Stimulated activated naive CD8-positive, alpha-beta T cell treated with anti-CD3 and anti-CD28 coated beads, Interleukin-15, amount 100 ng/mL, for 72 hours (primary cell): Measurements from ENCODE around the gene ALCAM.

ENCODE experiments used
- ATAC-seq: fragments of 150-1000 bp; cut with Tn5 transposase; 2 replicates; pipeline ENCODE4 v1.10.0; 2021; ENCODE audit warnings: mild to moderate bottlenecking, moderate library complexity
- DNase-seq, 2 donors: peaks; one replicate each; pipeline ENCODE4 v3.0.0; 2021 to 2022
- H3K27ac Mint-ChIP-seq, 2 donors: one replicate each; pipeline ENCODE4 v1.8.0; 2022; ENCODE audit warnings: mild to moderate bottlenecking in 2 of 2, mixed read lengths in 2 of 2, moderate library complexity in 2 of 2
- H3K27me3 Mint-ChIP-seq: one replicate; pipeline ENCODE4 v1.8.0; 2022; ENCODE audit warnings: mixed read lengths
- H3K4me1 Mint-ChIP-seq: one replicate; pipeline ENCODE4 v1.8.0; 2022; ENCODE audit warnings: mild to moderate bottlenecking, mixed read lengths
- H3K4me3 Mint-ChIP-seq, 2 donors: one replicate each; pipeline ENCODE4 v1.8.0; 2022; ENCODE audit warnings: mild to moderate bottlenecking in 2 of 2, mixed read lengths in 2 of 2, moderate library complexity in 1 of 2
- H3K9me3 Mint-ChIP-seq, 2 donors: one replicate each; pipeline ENCODE4 v1.8.0; 2022; ENCODE audit warnings: mixed read lengths in 2 of 2

The ALCAM gene

DNA sequence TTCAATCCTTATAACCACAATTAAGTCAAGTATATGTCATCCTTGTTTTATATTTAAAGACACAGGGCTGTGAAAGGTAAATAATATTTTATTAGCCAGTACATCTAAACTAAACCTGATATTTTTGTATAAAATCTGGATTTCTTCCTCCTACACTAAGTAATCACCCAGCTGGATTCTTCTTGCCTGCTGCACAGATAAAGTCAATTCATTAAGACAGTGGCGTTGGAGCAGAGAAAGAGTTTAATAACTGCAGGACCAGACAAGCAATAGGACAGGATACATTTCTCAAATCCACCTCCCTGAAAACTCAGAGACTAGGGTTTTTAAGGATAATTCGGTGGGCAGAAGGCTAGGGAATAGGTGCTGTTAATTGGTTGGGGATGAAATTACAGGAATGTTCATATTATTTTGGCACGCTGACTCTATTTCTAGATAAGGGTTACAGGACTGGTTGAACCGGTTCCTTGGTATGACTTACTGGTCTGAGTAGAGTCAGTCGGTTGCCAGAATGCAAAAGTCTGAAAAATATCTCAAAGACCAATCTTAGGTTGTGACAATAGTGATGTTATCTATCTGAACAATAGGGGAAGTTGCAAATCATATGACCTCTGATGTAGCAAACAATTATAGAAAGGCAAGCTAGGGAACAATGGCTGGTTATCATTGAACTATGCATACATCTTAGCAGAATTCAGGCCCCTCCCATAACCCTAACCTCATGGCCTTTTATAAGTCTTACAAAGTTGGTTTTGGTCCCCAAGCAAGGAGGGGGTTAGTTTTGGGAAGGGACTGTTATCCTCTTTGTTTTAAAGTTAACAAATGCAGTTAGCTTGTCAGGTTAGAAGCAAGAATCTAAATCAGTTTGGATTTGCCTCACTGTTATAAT is 244.8 kb downstream of the ALCAM start:
- DNase-seq (no peak), ATAC-seq (no peak)
- no peaks in the 10 kb centered on the region for H3K27me3 Mint-ChIP-seq
- H3K4me1 Mint-ChIP-seq = no peaks in the 10 kb centered on the region
- no peak overlapping the region for H3K27ac Mint-ChIP-seq
- no peaks in the 10 kb centered on the region for H3K9me3 Mint-ChIP-seq
- no peak overlapping the region for H3K4me3 Mint-ChIP-seq

DNA sequence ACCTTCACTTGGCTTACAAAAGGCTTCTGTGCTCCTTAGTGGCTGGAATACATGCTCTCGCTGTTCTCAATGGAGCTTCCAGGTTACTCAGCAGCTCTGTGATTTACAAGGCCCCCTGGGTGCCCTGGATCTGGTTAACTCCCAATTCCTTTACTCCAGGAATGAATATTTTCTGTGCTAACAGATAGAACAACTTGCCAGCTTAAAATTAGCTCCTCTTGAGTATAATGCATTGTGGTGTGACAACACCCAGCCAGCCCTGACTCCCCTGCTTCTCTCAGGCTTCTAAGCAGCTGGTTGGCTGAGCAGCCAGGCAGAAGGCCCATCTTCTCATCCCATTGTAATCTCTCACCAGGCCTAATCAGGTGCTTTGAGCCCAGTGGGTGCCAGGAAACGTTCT is 246.4 kb downstream of the ALCAM start:
- ATAC-seq (no peak), DNase-seq (no peak)
- Mint-ChIP-seq H3K27ac (no peak overlapping the region), H3K4me3 (no peak overlapping the region), H3K4me1 (no peaks in the 10 kb centered on the region), H3K9me3 (no peaks in the 10 kb centered on the region), H3K27me3 (no peaks in the 10 kb centered on the region)

DNA sequence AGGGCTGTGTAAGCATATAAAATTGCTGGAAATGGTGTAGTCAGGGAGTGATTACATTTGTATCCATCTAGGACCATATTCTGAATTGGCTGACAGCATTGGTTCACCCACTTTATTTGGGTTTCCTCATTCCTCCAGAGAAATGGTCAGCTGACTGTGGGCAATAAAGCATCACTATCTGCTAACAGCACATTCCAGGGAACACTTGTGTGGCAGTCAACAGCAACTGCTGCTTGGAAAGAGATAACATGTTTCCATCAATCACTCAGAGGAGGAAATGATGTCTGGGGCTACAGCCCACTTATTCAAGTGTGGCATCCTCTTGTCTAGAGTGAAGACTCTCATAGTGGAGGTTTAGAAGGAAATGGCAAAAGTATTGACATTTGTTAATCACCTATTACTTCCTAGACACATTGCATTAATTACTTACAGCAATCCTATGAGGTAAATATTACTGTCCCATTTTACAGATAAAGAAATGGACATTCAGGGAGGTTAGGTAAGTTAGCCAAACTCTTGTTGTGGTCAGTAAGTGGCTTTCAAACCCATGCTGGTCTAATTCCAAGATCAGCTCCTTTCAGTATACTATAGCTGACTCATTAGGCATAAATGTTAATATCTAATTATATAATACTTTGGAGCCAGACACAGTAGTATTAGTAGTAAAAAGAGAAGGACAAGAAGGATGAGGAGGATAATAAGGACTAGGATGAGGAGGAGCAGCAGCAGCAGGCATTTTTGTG is 247.8 kb downstream of the ALCAM start:
- H3K27me3 Mint-ChIP-seq = no peaks in the 10 kb centered on the region
- ATAC-seq (no peak), DNase-seq (no peak)
- H3K4me3 Mint-ChIP-seq = no peak overlapping the region
- H3K4me1 Mint-ChIP-seq = no peaks in the 10 kb centered on the region
- no peaks in the 10 kb centered on the region for H3K9me3 Mint-ChIP-seq
- H3K27ac Mint-ChIP-seq = peak overlapping the region in 1 of 2 donors; percentile 74

DNA sequence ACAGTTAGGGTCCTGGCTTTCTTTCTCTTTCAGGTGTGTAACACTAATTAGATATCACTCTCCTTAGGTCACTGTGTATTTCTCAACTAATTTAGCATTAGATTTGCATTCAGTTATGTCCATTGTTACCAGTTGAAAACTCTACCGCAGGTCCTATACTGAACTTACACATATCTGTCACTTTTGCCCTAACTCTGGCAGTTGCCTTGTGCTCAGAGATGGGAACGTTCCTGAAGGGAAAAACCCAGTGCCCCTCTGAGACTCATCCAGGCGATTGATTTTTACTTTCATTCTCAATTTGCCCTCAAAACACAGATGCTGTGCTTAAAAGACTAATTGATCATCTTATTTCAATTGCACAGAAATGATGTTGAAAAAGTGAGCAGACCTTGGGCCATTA is 249.1 kb downstream of the ALCAM start:
- ATAC-seq = no peak
- Mint-ChIP-seq H3K9me3 (no peaks in the 10 kb centered on the region), H3K4me1 (no peaks in the 10 kb centered on the region), H3K27ac (no peak overlapping the region), H3K4me3 (no peak overlapping the region), H3K27me3 (no peaks in the 10 kb centered on the region)
- no peak for DNase-seq

DNA sequence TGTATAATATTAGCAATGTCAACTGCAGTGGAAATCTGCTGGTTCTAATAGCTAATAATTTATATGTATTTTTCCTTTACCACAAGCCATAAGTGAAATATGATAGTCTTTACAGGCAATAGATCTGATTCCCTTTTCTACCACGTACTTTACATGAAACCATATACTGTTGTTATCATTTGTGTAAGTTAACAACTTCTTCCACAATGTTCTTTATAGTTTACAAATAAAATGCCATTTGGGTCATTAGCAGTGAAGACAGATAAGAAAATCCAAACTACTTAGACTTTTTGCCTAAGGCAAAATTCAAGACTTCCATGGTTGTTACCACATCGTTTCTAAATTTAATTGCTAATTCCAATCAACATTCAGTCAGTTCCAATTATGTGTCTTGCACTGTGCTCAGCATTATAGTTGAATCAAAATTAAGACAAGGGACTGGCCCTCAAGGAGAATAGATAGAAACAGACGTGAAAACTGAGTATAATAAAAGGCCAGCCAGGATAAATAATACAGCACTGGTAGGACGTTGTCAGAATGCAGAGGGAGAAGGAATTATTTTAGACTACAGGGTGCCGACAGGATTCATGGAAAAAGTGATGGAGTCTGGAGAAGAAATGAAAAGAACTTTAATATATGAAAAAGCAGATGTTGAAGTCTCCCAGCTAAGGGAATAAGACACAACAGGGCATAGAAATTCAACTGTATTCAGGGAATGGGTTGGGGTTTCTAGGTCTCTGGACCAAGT is 249.8 kb downstream of the ALCAM start:
- Mint-ChIP-seq H3K27me3 (no peaks in the 10 kb centered on the region), H3K4me3 (no peak overlapping the region), H3K9me3 (no peaks in the 10 kb centered on the region), H3K27ac (no peak overlapping the region), H3K4me1 (no peaks in the 10 kb centered on the region)
- DNase-seq (no peak), ATAC-seq (no peak)

DNA sequence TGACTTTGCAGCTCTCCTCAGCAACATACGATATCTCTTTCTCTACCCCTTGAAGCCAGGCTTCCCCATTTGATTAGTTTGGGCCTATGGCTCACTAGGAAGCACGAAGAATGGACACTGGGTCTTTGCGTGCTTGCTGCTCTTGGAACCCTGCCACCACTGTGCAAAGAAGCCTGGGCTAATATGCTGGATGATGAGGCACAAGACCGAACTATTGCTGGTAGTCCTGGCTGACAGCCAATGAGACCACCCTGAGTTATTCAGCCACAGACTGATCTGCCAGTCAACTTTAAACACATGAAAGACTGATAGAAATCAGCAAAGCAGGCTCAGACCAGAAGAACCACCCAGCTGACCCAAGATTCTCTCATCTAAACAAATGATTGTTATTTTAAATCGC is 251.8 kb downstream of the ALCAM start:
- H3K27ac Mint-ChIP-seq = no peak overlapping the region
- ATAC-seq = no peak
- no peaks in the 10 kb centered on the region for H3K4me1 Mint-ChIP-seq
- DNase-seq = no peak
- no peaks in the 10 kb centered on the region for H3K9me3 Mint-ChIP-seq
- H3K4me3 Mint-ChIP-seq = no peak overlapping the region
- no peaks in the 10 kb centered on the region for H3K27me3 Mint-ChIP-seq

DNA sequence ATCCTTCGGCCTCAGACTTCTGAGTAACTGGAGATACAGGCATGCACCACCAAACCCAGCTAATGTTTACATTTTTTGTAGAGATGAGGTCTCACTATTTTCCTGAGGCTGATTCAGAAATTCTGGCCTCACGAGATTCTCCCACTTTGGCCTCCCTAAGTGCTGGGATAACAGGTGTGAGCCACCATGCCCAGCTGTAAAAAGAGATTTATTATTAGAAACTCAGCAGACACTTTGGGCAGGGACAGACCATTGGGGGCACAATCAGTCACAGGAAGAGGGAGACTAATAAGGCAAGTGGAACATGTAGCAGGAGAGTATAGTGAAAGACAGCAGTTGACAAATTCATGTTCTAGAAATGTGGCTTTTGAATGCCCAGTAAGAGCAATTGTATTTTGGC is 252.9 kb downstream of the ALCAM start:
- DNase-seq (no peak), ATAC-seq (no peak)
- Mint-ChIP-seq H3K27ac (no peak overlapping the region), H3K4me3 (no peak overlapping the region), H3K4me1 (no peaks in the 10 kb centered on the region), H3K27me3 (no peaks in the 10 kb centered on the region), H3K9me3 (no peaks in the 10 kb centered on the region)

DNA sequence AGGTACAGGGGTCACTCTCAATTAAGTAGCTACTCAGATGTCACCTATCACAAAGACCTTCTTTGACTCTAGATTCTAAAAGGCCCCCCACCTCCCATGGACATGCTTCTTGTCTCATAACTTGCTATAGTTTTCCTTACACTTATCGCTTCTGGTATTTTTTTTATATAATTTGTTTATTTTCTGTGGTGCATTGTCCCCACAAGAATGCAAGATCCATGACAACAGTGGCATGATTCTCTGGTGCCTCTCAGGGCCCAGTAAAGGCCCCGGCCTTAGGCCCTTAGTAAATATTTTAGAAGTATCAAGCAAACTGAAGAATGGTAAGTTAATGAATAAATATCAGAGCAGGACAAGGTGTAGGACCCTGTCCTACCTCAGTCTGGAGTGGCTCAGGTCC is 253.5 kb downstream of the ALCAM start:
- H3K4me1 Mint-ChIP-seq = no peaks in the 10 kb centered on the region
- DNase-seq = no peak
- no peak overlapping the region for H3K4me3 Mint-ChIP-seq
- no peaks in the 10 kb centered on the region for H3K27me3 Mint-ChIP-seq
- no peak for ATAC-seq
- H3K27ac Mint-ChIP-seq = peak overlapping the region in 1 of 2 donors; percentile 10
- H3K9me3 Mint-ChIP-seq = no peaks in the 10 kb centered on the region

DNA sequence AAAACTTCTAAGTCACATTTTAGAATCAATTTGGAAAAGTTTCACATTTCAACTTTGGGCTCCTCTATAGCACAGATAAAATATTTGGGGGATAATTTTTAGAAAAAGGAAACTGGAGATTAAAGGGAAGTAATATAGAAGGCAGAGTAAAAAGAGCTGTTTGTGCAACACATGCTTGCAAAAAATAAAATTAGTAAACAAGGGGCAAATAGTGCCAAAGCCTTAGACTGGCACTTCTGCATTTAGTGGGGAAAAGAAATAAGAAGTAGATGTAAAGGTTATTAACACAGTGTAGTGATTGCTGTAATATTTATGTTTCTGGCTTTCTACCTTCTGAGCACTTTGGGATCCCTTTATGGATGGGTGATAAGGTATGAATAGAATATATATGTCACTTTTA is 255.5 kb downstream of the ALCAM start:
- DNase-seq = no peak
- Mint-ChIP-seq H3K27me3 (no peaks in the 10 kb centered on the region), H3K4me3 (no peak overlapping the region), H3K27ac (no peak overlapping the region), H3K4me1 (no peaks in the 10 kb centered on the region), H3K9me3 (no peaks in the 10 kb centered on the region)
- no peak for ATAC-seq
